Tibial artery (tissue), 4 donors: ENCODE measurements around the gene TCF4.

Source experiments
- DNase-seq, 2 donors: peaks; one replicate each; pipeline ENCODE4 v3.0.0-alpha.2; 2019
- H3K27ac ChIP-seq, 2 donors: fragments of 200-600 bp; sonication (generic) in 1 of 2; 1 replicate in 1 of 2; 2 replicates in 1 of 2; pipeline ENCODE4 v1.5.1; 2018 to 2019; ENCODE audit warnings: mild to moderate bottlenecking in 1 of 2
- H3K27me3 ChIP-seq, 2 donors: fragments of 200-600 bp; sonication (generic) in 1 of 2; one replicate each; pipeline versions ENCODE4 v1.5.1 to v1.6.0; 2016 to 2019
- H3K36me3 ChIP-seq, 3 donors: fragments of 200-600 bp; sonication (generic) in 2 of 3; one replicate each; pipeline ENCODE4 v1.5.1; 2016 to 2019; ENCODE audit warnings: mild to moderate bottlenecking in 2 of 3
- H3K4me1 ChIP-seq, 4 donors: fragments of 200-600 bp; sonication (generic) in 2 of 4; 1 replicate in 3 of 4; 2 replicates in 1 of 4; pipeline ENCODE4 v1.5.1; 2016 to 2019
- H3K4me3 ChIP-seq, 2 donors: fragments of 200-600 bp; sonication (generic) in 1 of 2; 1 replicate in 1 of 2; 2 replicates in 1 of 2; pipeline ENCODE4 v1.5.1; 2018 to 2019; ENCODE audit warnings: mild to moderate bottlenecking in 2 of 2
- H3K9me3 ChIP-seq, 3 donors: fragments of 200-600 bp; sonication (generic) in 1 of 3; one replicate each; pipeline ENCODE4 v1.5.1; 2016 to 2019
- intact Hi-C: fragments of 100-400 bp; cut with DNase I; formaldehyde crosslinking; loops from one replicate; pipeline ENCODE4 v1.15.0; 2023; ENCODE audit warnings: low total_unique reads
- TF ChIP-seq, protein P1 (sequence below), 2 experiments: fragments of 200-600 bp in 1 of 2; fragments of 450-650 bp in 1 of 2; IDR thresholded peaks; one replicate each; pipeline ENCODE4 v1.5.1; 2017 to 2019; ENCODE audit warnings: antibody characterized with exemption in 2 of 2, mild to moderate bottlenecking in 1 of 2, moderate library complexity in 1 of 2

Gene TCF4

GRCh38 chr18:55515941-55516710 is 71.9 kb downstream of the TCF4 start:
- Histone ChIP-seq H3K36me3 (no peaks in the 10 kb centered on the region), H3K9me3 (no peaks in the 10 kb centered on the region), H3K27me3 (no peaks in the 10 kb centered on the region), H3K27ac (no peak overlapping the region), H3K4me1 (no peaks in the 10 kb centered on the region), H3K4me3 (no peak overlapping the region)
- intact Hi-C loops, result no loop called here
- no peak for DNase-seq
- TF ChIP-seq, protein P1, sequence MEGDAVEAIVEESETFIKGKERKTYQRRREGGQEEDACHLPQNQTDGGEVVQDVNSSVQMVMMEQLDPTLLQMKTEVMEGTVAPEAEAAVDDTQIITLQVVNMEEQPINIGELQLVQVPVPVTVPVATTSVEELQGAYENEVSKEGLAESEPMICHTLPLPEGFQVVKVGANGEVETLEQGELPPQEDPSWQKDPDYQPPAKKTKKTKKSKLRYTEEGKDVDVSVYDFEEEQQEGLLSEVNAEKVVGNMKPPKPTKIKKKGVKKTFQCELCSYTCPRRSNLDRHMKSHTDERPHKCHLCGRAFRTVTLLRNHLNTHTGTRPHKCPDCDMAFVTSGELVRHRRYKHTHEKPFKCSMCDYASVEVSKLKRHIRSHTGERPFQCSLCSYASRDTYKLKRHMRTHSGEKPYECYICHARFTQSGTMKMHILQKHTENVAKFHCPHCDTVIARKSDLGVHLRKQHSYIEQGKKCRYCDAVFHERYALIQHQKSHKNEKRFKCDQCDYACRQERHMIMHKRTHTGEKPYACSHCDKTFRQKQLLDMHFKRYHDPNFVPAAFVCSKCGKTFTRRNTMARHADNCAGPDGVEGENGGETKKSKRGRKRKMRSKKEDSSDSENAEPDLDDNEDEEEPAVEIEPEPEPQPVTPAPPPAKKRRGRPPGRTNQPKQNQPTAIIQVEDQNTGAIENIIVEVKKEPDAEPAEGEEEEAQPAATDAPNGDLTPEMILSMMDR (IDR thresholded peaks at IDR 0.05), result no peak

GRCh38 chr18:55515214-55515613 is 72.8 kb downstream of the TCF4 start:
- H3K36me3 ChIP-seq, result no peaks in the 10 kb centered on the region
- TF ChIP-seq, protein P1 (IDR thresholded peaks at IDR 0.05), result no peak
- H3K9me3 ChIP-seq, result no peaks in the 10 kb centered on the region
- no peak overlapping the region for H3K27ac ChIP-seq
- DNase-seq, result no peak
- H3K4me1 ChIP-seq, result peaks cover 0 to 1% (median 0%) of the 10 kb centered on the region in 4 donors
- no peak overlapping the region for H3K4me3 ChIP-seq
- no peaks in the 10 kb centered on the region for H3K27me3 ChIP-seq
- intact Hi-C loops, result no loop called here

DNA sequence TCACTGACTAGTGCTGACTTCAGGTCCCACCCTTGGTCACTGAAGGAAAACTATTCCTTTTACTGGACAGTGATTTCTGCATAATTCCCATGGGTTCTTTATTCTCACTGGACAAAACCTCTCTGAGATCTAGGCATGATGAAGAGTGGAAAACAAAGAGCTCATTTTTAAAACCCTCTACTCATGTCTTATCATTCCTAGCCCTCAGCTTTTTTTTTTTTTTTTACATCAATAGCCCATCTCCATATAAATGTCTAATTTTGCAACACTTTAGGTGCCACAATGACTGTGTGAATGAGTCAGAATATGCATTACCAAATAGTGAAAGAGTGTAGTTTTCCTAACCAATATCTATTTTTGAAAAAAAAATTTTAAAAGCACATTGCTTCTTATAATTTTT is 74.8 kb downstream of the TCF4 start:
- H3K27me3 ChIP-seq, result no peaks in the 10 kb centered on the region
- H3K4me3 ChIP-seq, result no peak overlapping the region
- peaks cover 0 to 11% (median 0%) of the 10 kb centered on the region in 4 donors for H3K4me1 ChIP-seq
- no peak overlapping the region for H3K27ac ChIP-seq
- intact Hi-C loops, result no loop called here
- TF ChIP-seq, protein P1 (IDR thresholded peaks at IDR 0.05), result no peak
- H3K36me3 ChIP-seq, result no peaks in the 10 kb centered on the region
- H3K9me3 ChIP-seq, result no peaks in the 10 kb centered on the region
- DNase-seq, result no peak

GRCh38 chr18:55511277-55511676 is 76.7 kb downstream of the TCF4 start:
- DNase-seq, result no peak
- TF ChIP-seq, protein P1 (IDR thresholded peaks at IDR 0.05), result no peak
- intact Hi-C loops, result no loop called here
- H3K36me3 ChIP-seq, result no peaks in the 10 kb centered on the region
- no peak overlapping the region for H3K4me3 ChIP-seq
- H3K27me3 ChIP-seq, result no peaks in the 10 kb centered on the region
- no peaks in the 10 kb centered on the region for H3K9me3 ChIP-seq
- H3K4me1 ChIP-seq, result peaks cover 0 to 11% (median 0%) of the 10 kb centered on the region in 4 donors
- H3K27ac ChIP-seq, result no peak overlapping the region

DNA sequence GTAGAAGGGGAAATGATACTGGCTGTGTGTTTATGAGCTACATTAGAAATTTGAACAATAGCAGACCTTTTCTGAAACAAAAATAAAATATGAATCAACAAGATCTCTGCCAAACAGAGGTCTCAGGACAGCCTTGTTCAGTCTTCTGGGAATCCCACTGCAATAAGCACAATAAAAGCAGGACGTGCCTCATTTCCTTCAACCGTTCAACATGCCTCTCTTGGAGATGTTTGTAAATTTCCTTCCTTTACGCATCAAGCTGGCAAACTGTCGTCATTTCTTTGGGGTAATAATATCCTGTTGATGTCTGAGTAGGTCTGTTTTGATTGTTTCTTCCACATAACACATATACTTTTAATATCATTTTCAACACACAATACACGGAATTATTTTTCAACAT is 77.2 kb downstream of the TCF4 start:
- Histone ChIP-seq H3K4me3 (no peak overlapping the region), H3K36me3 (no peaks in the 10 kb centered on the region), H3K9me3 (no peaks in the 10 kb centered on the region), H3K4me1 (peaks cover 0 to 11% (median 0%) of the 10 kb centered on the region in 4 donors), H3K27ac (peak overlapping the region in 1 of 2 donors; percentile 23), H3K27me3 (no peaks in the 10 kb centered on the region)
- intact Hi-C loops, result no loop called here
- TF ChIP-seq, protein P1 (IDR thresholded peaks at IDR 0.05), result no peak
- DNase-seq, result peak in 1 of 2 donors; percentile 25
